Non-pigmented ciliary epithelial cell (primary cell): ENCODE results near the gene SLC38A7.

Source experiments
- DNase-seq: peaks from one replicate; pipeline ENCODE4 v3.0.0-alpha.2; 2010; ENCODE audit warnings: low read depth

SLC38A7 gene

DNA sequence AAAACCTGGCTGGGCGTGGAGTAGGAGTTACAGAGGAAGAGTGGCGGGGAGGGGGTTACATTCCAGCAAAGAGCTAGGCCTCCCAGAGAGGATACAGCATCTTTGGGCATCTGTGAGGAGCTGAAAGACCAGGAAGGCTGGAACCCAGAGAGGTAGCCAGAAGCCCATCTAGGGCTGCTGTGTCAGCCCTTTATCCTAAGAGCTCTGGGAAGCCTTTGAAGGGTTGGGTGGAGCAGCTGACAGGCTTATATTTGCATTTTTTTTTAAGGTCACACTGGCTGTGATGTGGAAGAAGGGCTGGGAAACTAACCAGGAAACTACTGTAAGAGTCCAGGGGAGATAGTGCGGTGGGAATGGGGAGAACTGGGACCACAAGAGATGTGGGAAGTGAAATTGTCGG, 48.1 kb downstream of the SLC38A7 start:
- DNase-seq, result no peak

DNA sequence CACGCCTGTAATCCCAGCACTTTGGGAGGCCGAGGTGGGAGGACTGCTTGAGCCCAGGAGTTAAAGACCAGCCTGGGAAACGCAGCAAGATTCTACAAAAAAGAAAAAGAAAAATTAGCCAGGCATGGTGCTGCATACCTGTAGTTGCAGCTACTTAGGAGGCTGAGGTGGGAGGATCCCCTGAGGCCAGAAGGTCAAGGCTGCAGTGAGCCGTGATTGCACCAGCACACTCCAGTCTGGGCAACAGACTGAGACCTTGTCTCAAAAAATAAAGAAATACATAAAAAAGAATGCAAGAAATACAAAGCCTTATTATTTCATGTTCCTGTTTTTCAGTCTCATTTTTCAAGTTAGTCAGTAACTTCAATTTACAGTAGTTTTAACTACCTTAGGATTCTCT, 49.1 kb downstream of the SLC38A7 start:
- no peak for DNase-seq

DNA sequence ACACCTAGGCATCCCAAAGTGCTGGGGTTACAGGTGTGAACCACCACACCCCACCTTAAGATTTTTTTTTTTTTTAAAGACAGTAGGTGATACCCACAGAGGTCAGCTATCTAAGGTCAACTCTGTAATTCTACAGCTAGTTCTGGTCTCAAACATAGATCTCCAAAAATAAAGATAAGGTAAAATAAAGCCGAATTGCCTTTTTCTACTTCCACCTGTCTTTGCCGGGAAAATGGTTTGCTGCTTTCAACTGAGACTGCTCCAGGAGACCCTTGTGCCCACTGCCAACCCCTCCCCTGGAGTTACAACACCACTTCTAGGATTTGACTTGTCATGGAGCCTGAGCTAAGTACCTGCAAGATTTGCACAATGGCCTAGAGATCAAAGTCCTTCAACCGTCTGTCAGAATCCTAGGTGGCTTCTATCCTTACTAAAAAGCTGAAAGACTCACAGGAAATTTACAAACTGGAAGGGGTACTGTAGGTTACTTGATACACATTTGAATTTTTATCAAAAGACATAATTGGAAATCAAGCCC, 50.2 kb downstream of the SLC38A7 start:
- no peak for DNase-seq

DNA sequence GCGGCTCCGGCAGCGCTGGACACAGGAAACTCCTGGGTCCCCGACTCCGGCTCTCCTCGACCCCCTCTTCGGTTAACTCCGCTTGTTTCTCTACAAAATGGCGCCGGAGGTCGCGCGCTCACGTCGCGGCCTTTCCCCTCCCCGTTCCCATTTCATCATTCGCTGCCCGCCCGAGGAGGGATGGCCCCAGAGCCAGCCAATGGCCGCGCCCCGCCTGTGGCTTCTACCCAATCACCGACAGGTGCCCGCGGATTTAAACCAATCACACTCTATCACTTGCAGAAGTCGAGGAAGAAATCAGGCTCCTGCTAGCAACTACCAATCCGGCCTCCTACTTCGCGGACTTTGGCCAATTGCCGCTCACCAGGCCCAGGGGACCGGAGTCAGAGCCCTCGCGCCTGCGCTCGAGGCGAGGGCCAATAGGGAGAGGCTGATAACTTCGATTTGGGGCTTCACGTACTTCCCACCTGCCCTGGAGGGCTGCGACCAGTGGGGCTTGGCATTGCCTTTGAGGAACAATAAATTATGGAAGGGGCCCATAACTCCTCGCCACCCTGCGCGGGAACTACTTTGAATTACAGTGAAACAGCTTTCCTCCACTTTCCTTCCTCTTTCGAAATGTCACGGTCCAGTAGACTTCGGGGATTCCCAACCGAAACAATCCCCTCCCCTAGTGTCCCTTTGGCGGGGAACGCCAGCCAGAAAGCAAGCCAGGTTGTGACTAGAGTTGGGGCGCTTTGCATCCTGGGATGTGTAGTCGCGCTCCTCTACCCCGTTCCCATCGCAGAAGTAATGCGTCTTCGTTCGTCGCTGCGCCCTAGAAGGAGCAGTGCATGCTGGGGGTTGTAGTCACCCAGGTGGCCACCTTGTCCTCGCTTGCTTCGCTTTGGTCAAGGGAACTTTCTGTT, 54.6 kb downstream of the SLC38A7 start, which contains the start of gene CNOT1:
Gene CNOT1, minus strand, starts transcription at position 94 of the 908 bp plus-strand sequence. CDS start 30,489 bp downstream, outside the sequence.
- DNase-seq, result peak; percentile 99

DNA sequence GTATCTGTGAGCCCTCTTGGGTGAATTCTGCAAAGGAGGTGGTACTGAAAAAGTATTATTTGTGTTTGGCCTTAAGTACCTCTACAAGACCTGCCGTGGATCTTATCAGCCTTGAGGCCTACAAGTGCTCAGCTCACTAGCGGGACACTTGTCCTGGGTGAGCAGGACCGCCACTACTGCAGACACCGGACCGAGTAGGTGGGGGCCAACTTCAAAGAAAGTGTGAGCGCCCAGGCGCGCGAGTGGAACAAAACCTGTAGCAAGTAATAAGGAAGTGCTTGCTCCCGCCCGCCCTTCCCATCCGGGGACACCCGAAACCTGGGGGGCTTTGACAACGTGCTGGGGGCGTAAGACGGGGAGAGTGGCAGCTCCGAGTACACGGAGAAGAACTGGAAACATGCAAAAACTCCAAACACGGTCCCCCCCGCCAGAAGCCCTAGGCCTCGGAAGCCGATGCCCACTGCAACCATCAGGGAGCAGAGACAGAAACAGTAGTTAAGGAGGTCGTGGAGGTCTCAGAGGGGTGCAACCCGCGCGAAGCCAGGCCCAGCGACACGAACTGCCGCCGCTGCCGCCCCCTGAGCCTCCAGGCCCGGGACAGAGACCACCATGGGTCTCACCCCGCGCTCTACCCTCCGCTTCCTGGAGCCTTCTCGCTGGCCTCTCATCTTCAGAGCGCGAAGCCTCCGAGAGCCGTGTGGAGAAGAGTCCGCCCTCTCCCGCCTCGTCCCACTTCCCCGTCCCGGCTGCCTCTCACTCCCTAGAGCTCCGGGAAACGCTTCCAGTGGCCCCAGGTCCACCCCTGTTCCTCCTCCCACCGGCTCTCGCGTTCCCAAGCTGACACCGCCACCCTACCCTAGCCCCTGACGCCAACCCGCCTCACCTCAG, 55.5 kb downstream of the SLC38A7 start:
- DNase-seq, result no peak

DNA sequence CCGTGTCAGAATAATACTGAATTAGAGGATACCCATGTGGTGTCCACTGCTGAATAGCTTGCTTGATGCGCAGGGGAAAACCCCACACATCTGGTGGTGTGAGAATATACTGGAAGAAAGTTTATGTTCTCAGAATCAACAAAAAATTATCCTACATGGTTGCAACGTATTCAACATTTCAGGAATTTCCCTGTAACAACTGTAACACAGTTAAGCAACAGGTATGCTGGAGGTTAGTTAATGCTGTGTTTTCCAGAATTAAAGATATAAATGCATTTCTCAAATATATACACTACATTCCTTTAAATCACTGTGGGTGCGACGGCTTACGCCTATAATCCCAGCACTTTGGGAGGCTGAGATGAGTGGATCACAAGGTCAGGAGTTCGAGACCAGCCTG, 60.4 kb downstream of the SLC38A7 start:
- DNase-seq, result no peak

DNA sequence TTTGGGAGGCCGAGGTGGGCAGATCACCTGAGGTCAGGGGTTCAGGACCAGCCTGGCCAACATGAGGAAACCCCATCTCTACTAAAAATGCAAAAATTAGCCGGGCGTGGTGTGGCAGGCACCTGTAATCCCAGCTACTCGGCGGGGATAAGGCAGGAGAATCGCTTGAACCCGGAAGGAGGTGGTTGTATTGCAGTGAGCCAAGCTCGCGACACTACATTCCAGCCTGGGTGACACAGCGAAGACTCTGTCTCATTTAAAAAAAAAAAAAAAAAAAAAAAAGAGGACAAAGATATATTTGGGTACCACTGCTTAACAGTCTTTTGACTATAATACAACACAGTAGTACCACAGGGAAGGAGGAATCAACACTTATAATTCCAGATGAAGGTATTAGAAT, 64.2 kb downstream of the SLC38A7 start:
- DNase-seq, result no peak

DNA sequence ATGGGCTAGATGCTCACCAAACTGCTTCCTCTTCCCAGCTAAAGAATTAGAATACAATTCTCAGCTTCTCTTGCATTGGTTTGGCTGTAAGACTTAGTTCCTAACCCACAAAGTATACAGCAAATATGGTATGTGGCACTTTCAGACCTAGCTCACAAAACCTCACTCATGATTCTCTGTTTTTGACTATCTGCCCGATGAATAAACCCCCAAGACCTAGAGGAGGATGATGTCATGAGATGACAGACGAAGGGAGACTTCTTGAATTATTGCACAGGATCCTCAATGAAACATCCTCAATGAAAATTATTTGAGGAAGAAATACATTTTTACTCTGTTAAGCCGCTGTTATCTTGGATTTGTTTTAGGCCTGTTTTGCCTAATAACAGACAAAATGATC, 69.3 kb downstream of the SLC38A7 start:
- no peak for DNase-seq
